Activated CD4-positive, alpha-beta T cell treated with anti-CD3 and anti-CD28 coated beads, Interleukin-2, amount 50 U/mL, for 48 hours (primary cell): ENCODE results near the gene LAMTOR5.

Experiments
- DNase-seq, 2 experiments: peaks; one replicate each; pipeline ENCODE4 v3.0.0-alpha.2; 2020

The LAMTOR5 gene

GRCh38 chr1:110385369-110385768, 22.1 kb downstream of the LAMTOR5 start:
- DNase-seq: no peak

DNA sequence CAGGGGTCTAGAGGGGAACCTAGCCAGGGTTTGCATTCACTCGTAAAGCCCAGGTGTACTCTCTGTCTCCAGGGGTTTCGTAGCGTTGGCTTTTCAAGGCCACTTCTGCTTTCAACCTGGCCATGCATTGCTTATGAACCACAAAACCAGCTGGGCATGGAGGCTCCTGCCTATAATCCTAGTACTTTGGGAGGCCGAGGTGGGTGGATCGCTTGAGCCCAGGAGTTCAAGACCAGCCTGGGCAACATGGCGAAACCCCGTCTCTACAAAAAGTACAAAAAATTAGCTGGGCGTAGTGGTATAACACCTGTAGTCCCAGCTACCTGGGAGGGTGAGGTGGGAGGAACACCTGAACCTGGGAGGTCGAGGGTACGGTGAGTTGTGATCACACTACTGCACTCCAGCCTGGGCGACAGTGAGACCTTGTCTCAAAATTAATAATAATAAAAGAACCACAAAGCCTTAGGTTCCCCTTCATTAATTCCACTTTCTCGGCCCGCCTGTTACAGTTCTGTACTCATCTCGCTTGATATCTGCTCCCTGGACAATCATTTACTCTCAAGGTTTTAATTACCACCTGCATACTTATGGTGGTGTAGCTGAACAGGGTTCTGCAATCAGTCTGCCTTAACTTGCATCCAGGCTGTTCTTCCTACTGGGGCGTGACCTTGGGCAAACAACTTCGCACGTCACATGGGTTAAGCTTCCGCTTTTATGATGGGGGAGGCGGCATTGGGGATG, 22.7 kb downstream of the LAMTOR5 start:
- DNase-seq: no peak

- DNase-seq: no peak
These were observed 24.1 kb downstream of the LAMTOR5 start for GRCh38 chr1:110383251-110383990.

- no peak for DNase-seq
These were observed 26.7 kb downstream of the LAMTOR5 start for GRCh38 chr1:110380672-110381283.

- no peak for DNase-seq
These were observed 32.0 kb downstream of the LAMTOR5 start for GRCh38 chr1:110375490-110375889.

DNA sequence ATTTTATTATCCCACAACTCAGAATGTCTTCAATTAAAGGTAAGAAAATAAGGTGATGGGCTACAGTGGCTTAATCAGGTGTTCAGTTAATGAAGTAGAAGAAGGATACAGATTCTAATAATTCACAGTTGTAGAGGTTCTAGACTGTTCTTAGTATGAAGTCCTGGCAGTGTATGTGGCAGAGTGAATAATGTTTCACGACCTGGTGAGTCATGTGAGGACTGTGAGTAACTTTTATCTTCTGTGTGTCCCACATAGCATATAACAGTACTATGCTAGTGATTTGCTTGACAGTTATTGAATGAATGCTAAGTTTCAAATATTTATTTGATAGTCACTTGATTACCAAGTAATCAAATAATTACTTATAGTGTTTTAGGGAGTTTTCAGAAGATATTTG, 36.7 kb downstream of the LAMTOR5 start:
- no peak for DNase-seq

- no peak for DNase-seq
These were observed 43.3 kb downstream of the LAMTOR5 start for GRCh38 chr1:110364221-110364620.

DNA sequence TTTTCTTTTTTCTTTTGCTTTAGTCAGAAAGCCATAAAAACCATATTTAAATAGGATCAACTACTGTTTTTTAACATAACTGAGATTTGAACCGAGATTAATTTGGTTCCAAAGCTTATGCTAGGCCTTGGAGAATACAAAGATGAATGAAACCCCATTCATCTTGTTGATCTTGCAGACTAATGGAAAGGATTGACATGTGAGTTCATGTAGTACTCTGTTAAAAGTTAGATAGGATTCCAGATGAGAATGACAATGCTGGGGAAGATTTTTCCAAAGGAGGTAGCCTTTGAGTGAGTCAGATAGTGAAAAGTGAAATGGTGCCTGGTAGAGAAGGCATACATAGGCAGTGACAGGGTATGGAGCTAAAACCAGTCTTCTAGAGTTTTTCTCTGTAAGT, 45.6 kb downstream of the LAMTOR5 start:
- no peak for DNase-seq

DNA sequence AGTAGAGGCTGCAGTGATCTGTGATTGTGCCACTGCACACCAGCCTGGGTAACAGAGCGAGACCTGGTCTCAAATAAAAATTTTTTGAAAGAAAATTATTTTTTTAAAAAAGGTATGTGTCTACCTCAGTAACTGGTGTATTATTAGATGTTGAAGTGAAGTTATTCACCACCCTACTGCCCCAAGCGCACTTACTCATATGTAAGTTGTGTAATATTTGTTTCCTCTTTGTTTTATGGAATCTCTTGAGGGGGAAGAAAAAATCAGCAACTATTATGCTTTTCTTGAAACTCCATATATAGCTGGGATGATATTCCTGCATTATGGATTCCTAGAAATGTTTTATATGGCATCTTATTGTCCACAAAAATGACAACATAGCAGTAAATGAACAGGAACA, 47.1 kb downstream of the LAMTOR5 start:
- DNase-seq: no peak

DNA sequence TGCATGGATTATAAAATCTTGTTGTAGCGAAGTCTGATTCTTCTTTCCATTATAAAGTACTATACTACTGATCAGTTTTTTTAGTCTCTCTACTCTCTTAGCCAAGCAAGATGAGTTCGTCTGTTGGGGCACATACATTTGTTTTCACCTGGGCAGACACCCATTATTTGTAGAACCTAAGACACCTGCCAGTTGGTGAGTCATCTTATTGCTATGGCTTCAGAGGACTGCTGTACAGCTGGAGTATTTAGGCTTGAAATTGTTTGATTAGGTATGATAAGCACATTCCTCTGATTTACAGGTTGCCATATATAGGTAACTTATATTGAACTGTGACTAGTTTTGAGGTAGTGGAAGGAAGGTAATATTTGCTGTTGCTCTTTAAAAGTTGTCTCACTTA, 51.1 kb downstream of the LAMTOR5 start:
- DNase-seq: no peak

- DNase-seq: no peak
These were observed 52.2 kb downstream of the LAMTOR5 start for GRCh38 chr1:110355321-110355720.
